ENCODE measurements around the gene GGA1. TPM values are rescaled to one million over a fixed set of nuclear protein-coding genes. Genes with fewer than 3 reads are reported as not detected.
A peak's percentile ranks its signal among the peaks of the same experiment; 100 is the strongest.

GGA1 gene
- total RNA-seq, 1 donor from 2014 or later: 88.6 TPM

DNA sequence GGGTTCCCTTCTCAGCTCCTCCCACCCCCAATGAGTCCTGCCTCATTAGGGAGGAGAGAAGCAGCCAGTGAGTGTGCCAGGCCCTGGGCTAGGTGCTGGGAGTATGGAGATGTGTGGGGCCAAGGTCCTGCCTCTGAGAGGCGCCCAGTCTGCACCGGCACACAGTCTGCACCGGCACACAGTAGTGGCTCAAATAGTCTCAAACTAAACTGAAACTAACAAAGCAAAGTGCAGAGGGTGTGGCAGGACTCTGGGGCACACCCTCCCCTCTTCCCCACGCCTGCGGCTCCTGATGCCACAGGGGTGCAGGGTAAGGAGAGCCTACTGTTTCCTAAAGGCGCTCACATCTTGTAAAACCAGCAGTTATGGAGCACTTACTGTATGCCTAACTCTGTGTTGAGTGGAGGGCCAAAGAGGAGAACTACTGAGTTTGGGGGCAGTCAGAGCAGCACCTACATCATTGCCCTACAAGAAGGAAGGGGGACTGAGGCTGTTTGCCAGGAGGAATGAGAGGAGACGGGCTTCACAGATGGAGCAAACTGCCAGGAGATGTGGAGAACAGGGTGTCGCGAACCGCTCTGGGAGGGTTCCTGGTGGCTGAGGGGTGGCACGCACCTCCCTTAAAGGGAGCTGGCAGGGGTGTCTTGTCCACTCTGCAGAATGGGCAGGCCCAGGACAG lies 29.9 kb downstream of the GGA1 start:
- Mint-ChIP-seq H3K4me3 (peak overlapping the region; percentile 78), H3K36me3 (ENCODE audit: low read depth) (peaks cover 2% of the 10 kb centered on the region), H3K27ac (ENCODE audit: unreplicated experiment) (peak overlapping the region; percentile 70), H3K4me1 (peaks cover 40% of the 10 kb centered on the region), H3K9me3 (no peaks in the 10 kb centered on the region), H3K27me3 (ENCODE audit: low read depth) (peaks cover 4% of the 10 kb centered on the region)
- DNase-seq (ENCODE audit: low read depth, low spot score): no peak
- TF ChIP-seq, protein P1, sequence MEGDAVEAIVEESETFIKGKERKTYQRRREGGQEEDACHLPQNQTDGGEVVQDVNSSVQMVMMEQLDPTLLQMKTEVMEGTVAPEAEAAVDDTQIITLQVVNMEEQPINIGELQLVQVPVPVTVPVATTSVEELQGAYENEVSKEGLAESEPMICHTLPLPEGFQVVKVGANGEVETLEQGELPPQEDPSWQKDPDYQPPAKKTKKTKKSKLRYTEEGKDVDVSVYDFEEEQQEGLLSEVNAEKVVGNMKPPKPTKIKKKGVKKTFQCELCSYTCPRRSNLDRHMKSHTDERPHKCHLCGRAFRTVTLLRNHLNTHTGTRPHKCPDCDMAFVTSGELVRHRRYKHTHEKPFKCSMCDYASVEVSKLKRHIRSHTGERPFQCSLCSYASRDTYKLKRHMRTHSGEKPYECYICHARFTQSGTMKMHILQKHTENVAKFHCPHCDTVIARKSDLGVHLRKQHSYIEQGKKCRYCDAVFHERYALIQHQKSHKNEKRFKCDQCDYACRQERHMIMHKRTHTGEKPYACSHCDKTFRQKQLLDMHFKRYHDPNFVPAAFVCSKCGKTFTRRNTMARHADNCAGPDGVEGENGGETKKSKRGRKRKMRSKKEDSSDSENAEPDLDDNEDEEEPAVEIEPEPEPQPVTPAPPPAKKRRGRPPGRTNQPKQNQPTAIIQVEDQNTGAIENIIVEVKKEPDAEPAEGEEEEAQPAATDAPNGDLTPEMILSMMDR (conservative IDR thresholded peaks at IDR 0.05): no peak

DNA sequence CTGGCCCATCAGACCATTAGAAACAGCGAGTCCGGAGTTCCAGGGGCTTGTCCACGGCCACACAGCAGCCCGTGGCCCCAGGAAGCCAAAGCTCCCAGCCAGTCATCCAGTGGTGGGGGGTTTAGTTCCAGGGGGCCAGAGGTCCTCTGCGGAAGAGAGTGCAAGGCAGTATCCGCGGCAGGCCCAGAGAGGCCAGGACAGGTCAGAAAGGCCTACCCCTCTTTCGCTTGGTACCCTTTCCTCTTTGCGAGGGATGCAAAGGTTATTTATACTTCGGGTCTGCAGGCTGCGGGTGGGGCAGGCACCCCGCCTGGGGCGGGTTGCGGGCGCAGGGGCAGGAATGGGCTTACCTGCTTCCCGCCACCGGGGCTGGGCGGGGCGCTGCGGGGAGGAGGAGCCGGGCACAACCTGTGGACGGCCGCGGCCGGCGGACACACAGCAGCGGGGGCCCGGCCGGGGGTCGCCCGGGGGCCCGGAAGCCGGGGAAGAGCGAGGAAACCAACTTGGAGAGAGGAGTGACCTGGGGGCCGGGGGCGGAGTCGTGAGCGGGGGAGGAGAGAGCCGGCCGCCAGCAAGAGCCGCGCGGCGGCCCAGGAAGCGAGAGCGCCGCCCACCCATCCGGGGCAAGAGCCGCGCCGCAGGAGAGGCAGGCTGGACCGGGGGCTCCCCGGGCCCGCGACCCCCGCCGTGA lies 30.6 kb downstream of the GGA1 start, which contains the start of gene SH3BP1:
Gene SH3BP1, plus strand, starts transcription at position 600 of the 691 bp plus-strand sequence. CDS start 119 bp downstream, outside the sequence.
- H3K27me3 Mint-ChIP-seq (ENCODE audit: low read depth): no peaks in the 10 kb centered on the region
- DNase-seq (ENCODE audit: low read depth, low spot score): peak; percentile 65
- peak within 1 kb of the TSS; percentile 70 for H3K27ac Mint-ChIP-seq (ENCODE audit: unreplicated experiment)

DNA sequence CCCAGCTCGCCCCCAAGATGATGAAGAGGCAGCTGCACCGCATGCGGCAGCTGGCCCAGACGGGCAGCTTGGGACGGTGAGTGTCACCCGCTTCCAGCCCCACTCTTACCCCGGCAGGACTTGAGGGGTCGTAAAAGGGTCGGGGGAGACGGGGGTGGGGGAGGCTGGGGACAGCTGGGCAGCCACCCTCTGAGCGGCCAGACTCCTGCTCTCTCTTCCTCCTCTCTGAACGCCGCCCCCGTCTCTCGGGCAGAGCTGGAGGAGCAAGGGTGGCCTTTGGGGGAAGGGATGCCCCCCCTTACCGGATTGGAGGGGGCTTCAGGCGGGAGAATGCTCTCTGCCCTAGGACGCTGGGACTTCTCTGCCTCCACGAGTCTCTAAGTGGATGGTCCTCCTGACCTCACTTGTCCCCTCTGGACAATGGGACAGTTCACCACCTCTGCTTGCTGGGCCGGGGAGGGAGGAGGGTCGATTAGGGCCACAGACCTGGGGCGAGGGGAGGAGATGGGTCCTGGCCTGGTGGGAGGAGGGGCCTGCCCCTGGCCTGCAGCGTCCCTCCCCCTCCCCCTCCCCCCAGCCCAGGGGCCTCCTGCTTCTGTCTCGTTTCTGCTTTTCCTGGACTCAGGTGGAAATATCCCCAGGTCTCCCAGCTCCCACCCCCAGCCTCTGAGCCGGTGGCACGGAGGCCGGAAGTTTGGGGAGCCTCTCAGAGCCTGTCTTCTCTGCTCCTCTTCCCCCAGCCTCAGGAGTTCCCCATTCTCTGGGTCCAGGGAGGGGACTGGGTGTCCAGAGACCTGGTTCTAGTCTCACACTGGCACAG lies 31.3 kb downstream of the GGA1 start:
- Mint-ChIP-seq H3K4me1 (peaks cover 28% of the 10 kb centered on the region), H3K36me3 (ENCODE audit: low read depth) (peaks cover 2% of the 10 kb centered on the region), H3K27ac (ENCODE audit: unreplicated experiment) (no peak overlapping the region), H3K9me3 (no peaks in the 10 kb centered on the region), H3K27me3 (ENCODE audit: low read depth) (no peaks in the 10 kb centered on the region), H3K4me3 (peak overlapping the region; percentile 84)
- TF ChIP-seq, protein P1 (conservative IDR thresholded peaks at IDR 0.05): no peak
- no peak for DNase-seq (ENCODE audit: low read depth, low spot score)

More for the DNA sequence above, 30.6 kb downstream of the GGA1 start, which contains the start of gene SH3BP1:
- peaks cover 2% of the 10 kb centered on the region for H3K36me3 Mint-ChIP-seq (ENCODE audit: low read depth)
- TF ChIP-seq, protein P1 (conservative IDR thresholded peaks at IDR 0.05): peak; percentile 14
- peak within 1 kb of the TSS; percentile 84 for H3K4me3 Mint-ChIP-seq
- no peaks in the 10 kb centered on the region for H3K9me3 Mint-ChIP-seq
- H3K4me1 Mint-ChIP-seq: peaks cover 36% of the 10 kb centered on the region

DNA sequence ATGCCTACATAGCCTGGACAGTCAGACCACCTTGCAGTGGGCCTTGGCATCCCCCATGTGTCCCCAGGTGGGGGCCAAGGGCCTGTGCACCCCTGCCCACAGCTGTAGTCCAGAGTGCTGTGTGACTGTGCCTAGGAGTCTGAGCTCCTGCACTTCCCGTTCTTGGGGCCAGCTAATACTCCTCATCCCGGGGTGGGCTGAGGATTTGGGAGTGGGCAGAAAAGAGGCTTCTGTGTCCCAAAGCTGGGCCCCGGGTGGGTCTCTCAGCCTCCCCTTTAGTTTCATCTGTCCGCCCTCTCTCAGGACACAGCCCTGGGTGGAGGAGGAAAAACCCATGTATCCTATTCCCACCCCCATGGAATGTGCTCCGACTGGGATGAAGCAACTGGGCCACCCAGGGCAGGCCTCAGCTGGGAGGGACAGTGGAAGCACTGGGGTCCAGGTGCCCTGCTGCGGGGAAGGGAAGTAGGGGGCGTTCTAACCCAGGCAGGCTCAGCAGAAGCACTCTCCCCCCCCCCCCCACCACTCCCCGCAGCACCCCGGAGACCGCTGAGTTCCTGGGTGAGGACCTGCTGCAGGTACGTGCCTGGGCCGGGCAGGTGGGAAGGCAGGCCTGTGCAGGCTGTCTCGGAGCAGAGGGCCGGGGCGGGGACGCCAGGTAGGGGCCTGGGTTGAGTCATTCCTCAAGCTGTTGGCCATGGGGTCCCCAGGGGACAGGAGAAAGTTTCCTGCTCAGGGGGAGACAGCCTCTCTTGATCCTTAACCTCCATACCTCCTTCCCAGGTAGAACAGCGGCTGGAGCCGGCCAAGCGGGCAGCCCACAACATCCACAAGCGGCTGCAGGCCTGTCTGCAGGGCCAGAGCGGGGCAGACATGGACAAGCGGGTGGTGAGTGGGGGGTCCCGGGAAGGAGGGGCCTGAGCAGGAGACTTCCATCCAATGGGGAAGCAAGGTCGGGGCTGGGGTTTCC lies 32.2 kb downstream of the GGA1 start:
- Mint-ChIP-seq H3K27ac (ENCODE audit: unreplicated experiment) (peak overlapping the region; percentile 6), H3K36me3 (ENCODE audit: low read depth) (peaks cover 2% of the 10 kb centered on the region), H3K4me3 (peak overlapping the region; percentile 84), H3K9me3 (no peaks in the 10 kb centered on the region), H3K4me1 (peaks cover 28% of the 10 kb centered on the region), H3K27me3 (ENCODE audit: low read depth) (no peaks in the 10 kb centered on the region)
- no peak for DNase-seq (ENCODE audit: low read depth, low spot score)
- TF ChIP-seq, protein P1 (conservative IDR thresholded peaks at IDR 0.05): no peak

All from neural crest cell (in vitro differentiated cells).